ENCODE results near the gene NTN1. TPM values are rescaled to one million over a fixed set of nuclear protein-coding genes. Genes with fewer than 3 reads are reported as not detected.

NTN1 gene
- total RNA-seq, 4 donors from 2014 or later: 15.9 to 31.0 (median 25.0) TPM

GRCh38 chr17:9235346-9235745 lies 214.0 kb downstream of the NTN1 start:
- DNase-seq (ENCODE audit: low spot score in 2 of 2): no peak
- no peaks in the 10 kb centered on the region for H3K27me3 ChIP-seq
- no peak overlapping the region for H3K4me3 ChIP-seq
- H3K4me1 ChIP-seq: peaks cover 0 to 12% (median 11%) of the 10 kb centered on the region in 4 donors
- peaks cover 0 to 7% (median 0%) of the 10 kb centered on the region in 3 donors for H3K36me3 ChIP-seq
- TF ChIP-seq POLR2A (IDR thresholded peaks at IDR 0.05) (no peak), EP300 (IDR thresholded peaks at IDR 0.05) (no peak), CTCF (IDR thresholded peaks at IDR 0.05) (no peak)
- peaks cover 0 to 10% (median 0%) of the 10 kb centered on the region in 4 donors for H3K9me3 ChIP-seq
- no peak overlapping the region for H3K27ac ChIP-seq
- WGBS, 2 donors: 75 to 79% methylated on average over 4 of the region's 4 CpGs

GRCh38 chr17:9236286-9237052 lies 215.2 kb downstream of the NTN1 start:
- 90 to 100% methylated on average over 3 to 7 of the region's 7 CpGs for WGBS, 2 donors

GRCh38 chr17:9237053-9237410 lies 215.7 kb downstream of the NTN1 start:
- peaks cover 0 to 29% (median 27%) of the 10 kb centered on the region in 4 donors for H3K4me1 ChIP-seq
- no peaks in the 10 kb centered on the region for H3K27me3 ChIP-seq
- H3K27ac ChIP-seq: no peak overlapping the region
- H3K9me3 ChIP-seq: peaks cover 0 to 10% (median 0%) of the 10 kb centered on the region in 4 donors
- DNase-seq (ENCODE audit: low spot score in 2 of 2): no peak
- peaks cover 0 to 7% (median 0%) of the 10 kb centered on the region in 3 donors for H3K36me3 ChIP-seq
- TF ChIP-seq CTCF (IDR thresholded peaks at IDR 0.05) (no peak), POLR2A (IDR thresholded peaks at IDR 0.05) (no peak), EP300 (IDR thresholded peaks at IDR 0.05) (no peak)
- no peak overlapping the region for H3K4me3 ChIP-seq
- 91 to 95% methylated on average over 3 of the region's 3 CpGs for WGBS, 2 donors

More at GRCh38 chr17:9236286-9237052, 215.2 kb downstream of the NTN1 start:
- no peak overlapping the region for H3K27ac ChIP-seq
- no peak overlapping the region for H3K4me3 ChIP-seq
- no peak for TF ChIP-seq EP300 (IDR thresholded peaks at IDR 0.05)
- no peak for TF ChIP-seq CTCF (IDR thresholded peaks at IDR 0.05)
- TF ChIP-seq POLR2A (IDR thresholded peaks at IDR 0.05): no peak
- peaks cover 0 to 10% (median 0%) of the 10 kb centered on the region in 4 donors for H3K9me3 ChIP-seq
- no peaks in the 10 kb centered on the region for H3K27me3 ChIP-seq
- DNase-seq (ENCODE audit: low spot score in 2 of 2): no peak
- peaks cover 0 to 23% (median 23%) of the 10 kb centered on the region in 4 donors for H3K4me1 ChIP-seq
- peaks cover 0 to 7% (median 0%) of the 10 kb centered on the region in 3 donors for H3K36me3 ChIP-seq

- Histone ChIP-seq H3K36me3 (peaks cover 0 to 7% (median 0%) of the 10 kb centered on the region in 3 donors), H3K4me3 (no peak overlapping the region), H3K4me1 (peaks cover 0 to 34% (median 29%) of the 10 kb centered on the region in 4 donors), H3K9me3 (peaks cover 0 to 10% (median 0%) of the 10 kb centered on the region in 4 donors), H3K27me3 (no peaks in the 10 kb centered on the region), H3K27ac (no peak overlapping the region)
- TF ChIP-seq POLR2A (IDR thresholded peaks at IDR 0.05) (no peak), CTCF (IDR thresholded peaks at IDR 0.05) (no peak), EP300 (IDR thresholded peaks at IDR 0.05) (no peak)
- no peak for DNase-seq (ENCODE audit: low spot score in 2 of 2)
- 78 to 85% methylated on average over 13 of the region's 13 CpGs for WGBS, 2 donors
Observed at GRCh38 chr17:9237661-9238301, 216.5 kb downstream of the NTN1 start.
